ENCODE data around the gene PHTF1. TPM values are rescaled to one million over a fixed set of nuclear protein-coding genes. Genes with fewer than 3 reads are reported as not detected.
A peak's percentile ranks its signal among the peaks of the same experiment; 100 is the strongest.

PHTF1 gene
- 36.4 and 47.5 TPM in 2 replicates for total RNA-seq

DNA sequence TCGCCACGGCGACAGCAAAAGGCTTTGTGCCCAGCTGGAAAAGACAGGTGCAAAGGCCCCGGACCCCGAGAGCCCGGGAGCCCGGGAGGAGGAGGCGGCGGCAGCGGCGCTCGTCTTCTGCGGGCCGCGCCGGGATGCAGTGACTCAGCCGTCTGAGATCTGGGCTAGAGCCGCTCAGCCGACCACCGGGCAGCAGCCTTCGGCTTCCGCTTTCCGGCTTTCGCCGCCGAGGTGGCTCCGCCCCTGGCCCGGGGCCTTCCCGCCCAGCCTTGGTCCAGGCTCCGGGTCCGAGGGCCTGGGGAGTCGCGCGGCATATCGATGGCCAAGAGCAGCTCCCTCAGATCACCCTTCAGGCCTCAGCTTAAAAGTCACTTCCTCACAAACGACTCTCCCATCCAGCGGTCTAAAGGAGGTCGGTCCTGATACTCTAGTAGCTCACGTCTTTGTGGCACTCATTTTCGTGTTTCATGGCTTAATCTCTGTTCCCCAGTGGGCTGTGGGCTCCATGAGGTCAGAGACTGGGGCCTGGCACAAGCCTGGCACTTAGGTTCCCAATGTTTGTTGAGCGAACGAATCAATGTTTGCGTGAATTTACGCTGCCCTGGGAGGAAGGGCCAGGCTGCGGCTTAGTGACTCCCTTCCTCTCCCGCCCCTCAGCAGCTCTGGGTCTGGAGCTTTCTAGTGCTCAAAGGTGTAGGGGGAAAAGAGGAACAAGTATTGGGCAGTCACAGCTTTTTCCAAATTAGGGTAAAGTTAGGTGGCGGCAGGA lies at the start of gene PHTF1:
Gene PHTF1 (minus strand): TSS at position 154 of the 769 bp plus-strand sequence. CDS start 783 bp downstream, outside the sequence.
- TF ChIP-seq, protein P1, sequence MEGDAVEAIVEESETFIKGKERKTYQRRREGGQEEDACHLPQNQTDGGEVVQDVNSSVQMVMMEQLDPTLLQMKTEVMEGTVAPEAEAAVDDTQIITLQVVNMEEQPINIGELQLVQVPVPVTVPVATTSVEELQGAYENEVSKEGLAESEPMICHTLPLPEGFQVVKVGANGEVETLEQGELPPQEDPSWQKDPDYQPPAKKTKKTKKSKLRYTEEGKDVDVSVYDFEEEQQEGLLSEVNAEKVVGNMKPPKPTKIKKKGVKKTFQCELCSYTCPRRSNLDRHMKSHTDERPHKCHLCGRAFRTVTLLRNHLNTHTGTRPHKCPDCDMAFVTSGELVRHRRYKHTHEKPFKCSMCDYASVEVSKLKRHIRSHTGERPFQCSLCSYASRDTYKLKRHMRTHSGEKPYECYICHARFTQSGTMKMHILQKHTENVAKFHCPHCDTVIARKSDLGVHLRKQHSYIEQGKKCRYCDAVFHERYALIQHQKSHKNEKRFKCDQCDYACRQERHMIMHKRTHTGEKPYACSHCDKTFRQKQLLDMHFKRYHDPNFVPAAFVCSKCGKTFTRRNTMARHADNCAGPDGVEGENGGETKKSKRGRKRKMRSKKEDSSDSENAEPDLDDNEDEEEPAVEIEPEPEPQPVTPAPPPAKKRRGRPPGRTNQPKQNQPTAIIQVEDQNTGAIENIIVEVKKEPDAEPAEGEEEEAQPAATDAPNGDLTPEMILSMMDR (IDR thresholded peaks at IDR 0.05; ENCODE audit: insufficient read depth, low read depth, low read length), result no peak
- DNase-seq (ENCODE audit: low read depth), result peak; percentile 79
- peak within 1 kb of the TSS; percentile 93 for H3K4me3 ChIP-seq (ENCODE audit: low read depth, low read length)

DNA sequence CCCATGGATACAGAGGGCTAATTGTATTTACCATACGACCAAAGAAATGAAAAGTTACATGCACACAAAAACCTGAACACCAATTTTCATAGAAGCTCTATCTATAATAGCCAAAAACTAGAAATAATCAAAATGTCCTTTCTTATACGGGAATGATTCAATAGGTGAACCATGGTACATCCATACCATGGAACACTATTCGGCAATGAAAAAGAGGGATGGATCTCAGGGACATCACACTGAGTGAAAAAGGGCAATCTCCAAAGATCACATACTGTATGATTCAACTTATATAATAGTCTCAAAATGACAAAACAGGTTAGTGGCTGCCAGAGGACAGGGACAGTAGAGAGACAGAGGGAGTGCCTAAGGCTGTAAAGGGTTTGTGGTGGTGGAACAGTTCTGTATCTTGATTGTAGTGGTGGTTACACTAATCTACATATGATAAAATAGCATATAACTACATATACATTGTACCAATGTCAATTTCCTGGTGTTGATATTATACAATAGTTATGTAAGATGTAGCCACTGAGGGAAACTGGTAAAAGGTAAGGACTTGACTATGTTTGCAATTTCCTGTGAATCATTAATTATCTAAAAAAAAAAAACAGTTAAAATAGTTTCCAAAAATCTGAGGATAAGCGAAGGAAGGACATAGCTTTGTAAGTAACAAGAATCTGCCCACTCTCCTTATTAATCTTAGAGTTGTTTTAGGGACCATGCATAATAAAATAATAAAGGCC lies 49.3 kb upstream of the PHTF1 start:
- peak; percentile 1 for DNase-seq (ENCODE audit: low read depth)
- TF ChIP-seq, protein P1 (IDR thresholded peaks at IDR 0.05; ENCODE audit: insufficient read depth, low read depth, low read length), result no peak
- no peak overlapping the region for H3K4me3 ChIP-seq (ENCODE audit: low read depth, low read length)

DNA sequence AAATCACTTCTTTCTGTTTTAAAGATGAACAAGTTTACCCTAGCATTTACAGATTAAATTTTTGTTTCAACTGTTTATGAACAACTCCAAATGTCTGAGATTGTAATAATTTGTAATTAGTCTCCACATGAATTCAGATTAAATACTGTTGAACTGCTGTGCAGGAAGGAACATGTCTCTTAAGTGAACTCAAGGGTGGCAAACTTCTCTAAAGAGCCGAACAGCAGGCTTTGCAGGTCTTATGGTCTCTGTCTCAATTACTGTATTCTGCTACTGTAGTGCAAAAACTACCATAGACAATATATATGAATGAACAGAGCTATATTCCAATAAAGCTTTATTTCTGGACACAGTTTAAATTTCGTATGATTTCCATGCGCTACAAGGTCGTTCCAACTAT lies 46.4 kb upstream of the PHTF1 start:
- TF ChIP-seq, protein P1 (IDR thresholded peaks at IDR 0.05; ENCODE audit: insufficient read depth, low read depth, low read length), result no peak
- DNase-seq (ENCODE audit: low read depth), result no peak
- no peak overlapping the region for H3K4me3 ChIP-seq (ENCODE audit: low read depth, low read length)

DNA sequence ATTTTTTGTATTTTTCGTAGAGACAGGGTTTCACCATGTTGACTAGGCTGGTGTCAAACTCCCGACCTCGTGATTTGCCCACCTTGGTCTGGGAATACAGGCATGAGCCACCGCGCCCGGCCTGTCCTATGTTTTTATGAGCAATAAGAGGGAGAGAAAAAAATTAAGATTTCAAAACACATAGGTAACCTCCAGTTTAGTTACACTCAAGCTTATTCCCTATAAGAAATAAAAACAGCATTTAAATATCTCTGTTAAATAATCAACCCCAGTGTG lies 45.9 kb upstream of the PHTF1 start:
- no peak for DNase-seq (ENCODE audit: low read depth)
- no peak overlapping the region for H3K4me3 ChIP-seq (ENCODE audit: low read depth, low read length)
- TF ChIP-seq, protein P1 (IDR thresholded peaks at IDR 0.05; ENCODE audit: insufficient read depth, low read depth, low read length), result no peak

DNA sequence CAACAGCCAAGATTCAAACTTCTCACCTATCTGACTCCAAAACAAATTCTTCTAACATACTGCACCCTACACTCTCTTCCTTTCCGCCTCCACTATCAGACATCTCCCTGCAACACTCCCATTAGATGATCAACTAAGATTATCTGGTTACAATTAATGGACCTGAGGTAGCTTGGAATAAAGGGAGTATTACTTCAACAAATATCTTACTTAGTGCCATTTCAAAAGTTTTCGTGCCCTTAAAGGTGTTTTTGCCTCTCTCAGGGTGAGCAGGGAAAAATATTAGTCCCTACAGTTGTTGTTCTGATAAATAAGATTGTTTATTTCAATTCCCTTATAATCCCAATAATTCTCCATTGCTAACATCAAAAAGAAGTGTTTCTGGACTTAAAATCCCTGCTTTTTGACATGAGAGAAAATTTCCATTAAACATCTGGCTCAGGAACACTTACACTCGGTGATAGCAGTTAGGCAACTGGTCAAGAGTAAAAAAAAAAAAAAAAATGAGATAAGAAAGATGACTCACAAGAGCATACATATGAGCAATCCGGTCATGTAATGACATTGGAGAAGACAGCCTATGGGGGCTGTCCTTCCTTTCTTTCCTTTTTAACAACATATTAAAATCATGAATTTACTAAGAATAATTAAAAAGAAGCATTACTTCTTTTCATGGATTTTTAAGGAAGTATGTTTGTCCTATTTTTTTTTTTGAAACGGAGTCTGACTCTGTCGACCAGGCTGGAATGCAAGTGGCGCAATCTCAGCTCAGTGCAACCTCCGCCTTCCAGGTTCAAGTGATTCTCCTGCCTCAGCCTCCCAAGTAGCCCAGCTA lies 45.4 kb upstream of the PHTF1 start:
- peak; percentile 92 for DNase-seq (ENCODE audit: low read depth)
- TF ChIP-seq, protein P1 (IDR thresholded peaks at IDR 0.05; ENCODE audit: insufficient read depth, low read depth, low read length), result no peak
- no peak overlapping the region for H3K4me3 ChIP-seq (ENCODE audit: low read depth, low read length)

DNA sequence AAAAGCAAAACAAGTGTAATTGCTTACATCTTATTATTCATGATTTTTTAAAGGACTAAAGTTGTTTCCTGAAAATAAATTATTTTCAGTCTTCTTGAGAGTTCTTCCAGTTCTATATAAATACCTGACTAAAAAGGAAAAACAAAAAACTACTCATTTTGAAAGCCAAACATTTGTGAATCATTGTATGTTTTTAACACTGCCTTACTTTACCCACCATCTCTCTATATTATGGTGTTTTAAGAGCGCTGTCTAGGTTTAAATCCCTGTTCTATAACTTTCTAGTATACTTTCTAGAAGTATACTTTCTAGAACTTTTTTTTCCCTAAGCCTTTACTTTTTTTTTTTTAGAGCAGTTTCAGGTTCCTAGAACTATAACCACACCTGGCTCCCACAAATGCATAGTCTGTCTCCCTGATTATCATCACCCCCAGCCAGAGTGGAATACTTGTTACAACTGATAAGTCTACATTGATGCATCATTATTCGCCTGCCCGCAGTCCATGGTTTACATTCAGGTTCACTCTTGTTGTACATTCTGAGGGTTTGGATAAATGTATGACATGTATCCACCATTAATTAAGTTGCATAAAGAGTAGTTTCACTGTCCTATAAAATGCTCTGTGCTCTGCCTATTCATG lies 43.2 kb upstream of the PHTF1 start:
- no peak overlapping the region for H3K4me3 ChIP-seq (ENCODE audit: low read depth, low read length)
- no peak for DNase-seq (ENCODE audit: low read depth)
- TF ChIP-seq, protein P1 (IDR thresholded peaks at IDR 0.05; ENCODE audit: insufficient read depth, low read depth, low read length), result no peak
